OCI-LY1 (cell line): ENCODE data around the gene HOXC13.

Source experiments
- EZH2 ChIP-seq: fragments of 200-600 bp; sonication (generic), shearing (Covaris generic); IDR thresholded peaks from 2 replicates; pipeline ENCODE4 v1.8.0; 2017; ENCODE audit warnings: borderline replicate concordance, mixed run types, mild to moderate bottlenecking, antibody characterized with exemption, low read length, moderate library complexity, mixed read lengths
- TF ChIP-seq, protein P1 (sequence below): fragments of 200-600 bp; sonication (generic), shearing (Covaris generic); IDR thresholded peaks from 2 replicates; pipeline ENCODE4 v1.5.1; 2017; ENCODE audit warnings: mild to moderate bottlenecking, antibody characterized with exemption, low read length, moderate library complexity, mixed read lengths

GRCh38 chr12:53983568-53983949 is 44.9 kb downstream of the HOXC13 start:
- TF ChIP-seq EZH2: no peak
- TF ChIP-seq, protein P1, sequence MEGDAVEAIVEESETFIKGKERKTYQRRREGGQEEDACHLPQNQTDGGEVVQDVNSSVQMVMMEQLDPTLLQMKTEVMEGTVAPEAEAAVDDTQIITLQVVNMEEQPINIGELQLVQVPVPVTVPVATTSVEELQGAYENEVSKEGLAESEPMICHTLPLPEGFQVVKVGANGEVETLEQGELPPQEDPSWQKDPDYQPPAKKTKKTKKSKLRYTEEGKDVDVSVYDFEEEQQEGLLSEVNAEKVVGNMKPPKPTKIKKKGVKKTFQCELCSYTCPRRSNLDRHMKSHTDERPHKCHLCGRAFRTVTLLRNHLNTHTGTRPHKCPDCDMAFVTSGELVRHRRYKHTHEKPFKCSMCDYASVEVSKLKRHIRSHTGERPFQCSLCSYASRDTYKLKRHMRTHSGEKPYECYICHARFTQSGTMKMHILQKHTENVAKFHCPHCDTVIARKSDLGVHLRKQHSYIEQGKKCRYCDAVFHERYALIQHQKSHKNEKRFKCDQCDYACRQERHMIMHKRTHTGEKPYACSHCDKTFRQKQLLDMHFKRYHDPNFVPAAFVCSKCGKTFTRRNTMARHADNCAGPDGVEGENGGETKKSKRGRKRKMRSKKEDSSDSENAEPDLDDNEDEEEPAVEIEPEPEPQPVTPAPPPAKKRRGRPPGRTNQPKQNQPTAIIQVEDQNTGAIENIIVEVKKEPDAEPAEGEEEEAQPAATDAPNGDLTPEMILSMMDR: no peak
